VCaP (cell line): Measurements from ENCODE around the gene SLC5A11.

Experiments used
- H3K27ac ChIP-seq: fragments of 450-650 bp; 2 replicates; pipeline ENCODE4 v1.5.1; 2017
- TF ChIP-seq, protein P1 (sequence below): fragments of 450-650 bp; conservative IDR thresholded peaks from 2 replicates; pipeline ENCODE4 v1.5.1; 2017; ENCODE audit warnings: mild to moderate bottlenecking, moderate library complexity

The SLC5A11 gene

GRCh38 chr16:24869033-24869432 is 23.3 kb downstream of the SLC5A11 start:
- no peak overlapping the region for H3K27ac ChIP-seq
- TF ChIP-seq, protein P1, sequence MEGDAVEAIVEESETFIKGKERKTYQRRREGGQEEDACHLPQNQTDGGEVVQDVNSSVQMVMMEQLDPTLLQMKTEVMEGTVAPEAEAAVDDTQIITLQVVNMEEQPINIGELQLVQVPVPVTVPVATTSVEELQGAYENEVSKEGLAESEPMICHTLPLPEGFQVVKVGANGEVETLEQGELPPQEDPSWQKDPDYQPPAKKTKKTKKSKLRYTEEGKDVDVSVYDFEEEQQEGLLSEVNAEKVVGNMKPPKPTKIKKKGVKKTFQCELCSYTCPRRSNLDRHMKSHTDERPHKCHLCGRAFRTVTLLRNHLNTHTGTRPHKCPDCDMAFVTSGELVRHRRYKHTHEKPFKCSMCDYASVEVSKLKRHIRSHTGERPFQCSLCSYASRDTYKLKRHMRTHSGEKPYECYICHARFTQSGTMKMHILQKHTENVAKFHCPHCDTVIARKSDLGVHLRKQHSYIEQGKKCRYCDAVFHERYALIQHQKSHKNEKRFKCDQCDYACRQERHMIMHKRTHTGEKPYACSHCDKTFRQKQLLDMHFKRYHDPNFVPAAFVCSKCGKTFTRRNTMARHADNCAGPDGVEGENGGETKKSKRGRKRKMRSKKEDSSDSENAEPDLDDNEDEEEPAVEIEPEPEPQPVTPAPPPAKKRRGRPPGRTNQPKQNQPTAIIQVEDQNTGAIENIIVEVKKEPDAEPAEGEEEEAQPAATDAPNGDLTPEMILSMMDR = no peak

DNA sequence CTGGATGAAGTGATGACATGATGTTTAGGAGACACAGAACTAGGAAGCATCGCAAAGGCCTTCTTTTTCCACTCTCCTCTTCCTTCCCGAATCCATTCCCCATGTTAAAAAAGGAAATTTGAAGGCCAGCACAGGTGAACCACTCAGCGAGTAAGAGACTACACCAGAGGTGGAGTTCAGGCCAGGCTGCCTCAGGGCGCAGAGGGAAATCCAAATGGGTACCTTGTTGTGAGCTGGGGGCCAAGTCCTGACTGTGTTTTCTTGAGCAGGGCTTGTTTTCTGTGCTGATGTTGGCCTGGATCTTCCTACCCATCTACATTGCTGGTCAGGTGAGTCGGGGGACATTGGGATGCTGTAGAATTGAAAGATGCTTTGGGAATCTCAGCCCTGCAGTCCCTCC is 26.1 kb downstream of the SLC5A11 start:
- TF ChIP-seq, protein P1 = no peak
- H3K27ac ChIP-seq = no peak overlapping the region

DNA sequence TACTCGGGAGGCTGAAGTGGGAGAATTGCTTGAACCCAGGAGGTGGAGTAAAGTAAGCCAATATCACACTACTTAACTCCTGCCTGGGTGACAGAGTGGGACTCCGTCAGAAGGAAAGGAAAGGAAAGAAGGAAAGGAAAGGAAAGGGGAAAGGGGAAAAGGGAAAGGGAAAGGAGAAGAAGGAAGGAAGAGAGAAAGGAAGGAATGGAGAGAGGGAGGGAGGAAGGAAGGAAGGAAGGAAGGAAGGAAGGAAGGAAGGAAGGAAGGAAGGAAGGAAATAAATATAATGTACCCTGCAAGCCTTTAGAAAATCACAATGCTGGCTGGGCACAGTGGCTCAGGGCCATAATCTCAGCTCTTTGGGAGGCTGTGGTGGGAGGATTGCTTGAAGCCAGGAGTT is 27.3 kb downstream of the SLC5A11 start:
- TF ChIP-seq, protein P1 = no peak
- no peak overlapping the region for H3K27ac ChIP-seq

- no peak overlapping the region for H3K27ac ChIP-seq
- TF ChIP-seq, protein P1 = no peak
These were observed 29.7 kb downstream of the SLC5A11 start for GRCh38 chr16:24875466-24875865.

DNA sequence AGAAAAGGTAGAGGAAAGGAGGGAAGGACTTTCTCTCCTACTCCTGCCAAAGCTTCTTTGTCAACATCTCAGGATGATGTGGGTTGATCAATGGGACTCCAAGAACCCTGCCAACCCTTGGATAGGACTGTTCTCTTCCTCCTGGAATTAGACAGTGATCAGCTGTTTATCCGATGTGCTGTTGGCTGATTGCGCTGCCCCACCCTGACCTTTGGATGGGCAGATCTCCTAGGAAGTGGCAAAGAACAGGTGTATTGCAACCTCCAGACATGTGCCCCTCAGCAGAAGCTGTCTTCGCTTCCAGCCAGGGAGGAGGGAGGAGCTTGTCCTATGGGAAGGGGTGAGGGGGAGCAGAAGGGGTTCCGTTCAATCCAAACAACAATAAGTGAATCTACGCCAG is 30.5 kb downstream of the SLC5A11 start:
- H3K27ac ChIP-seq = no peak overlapping the region
- TF ChIP-seq, protein P1 = no peak

- no peak overlapping the region for H3K27ac ChIP-seq
- TF ChIP-seq, protein P1 = no peak
These were observed 33.9 kb downstream of the SLC5A11 start for GRCh38 chr16:24879684-24880083.

DNA sequence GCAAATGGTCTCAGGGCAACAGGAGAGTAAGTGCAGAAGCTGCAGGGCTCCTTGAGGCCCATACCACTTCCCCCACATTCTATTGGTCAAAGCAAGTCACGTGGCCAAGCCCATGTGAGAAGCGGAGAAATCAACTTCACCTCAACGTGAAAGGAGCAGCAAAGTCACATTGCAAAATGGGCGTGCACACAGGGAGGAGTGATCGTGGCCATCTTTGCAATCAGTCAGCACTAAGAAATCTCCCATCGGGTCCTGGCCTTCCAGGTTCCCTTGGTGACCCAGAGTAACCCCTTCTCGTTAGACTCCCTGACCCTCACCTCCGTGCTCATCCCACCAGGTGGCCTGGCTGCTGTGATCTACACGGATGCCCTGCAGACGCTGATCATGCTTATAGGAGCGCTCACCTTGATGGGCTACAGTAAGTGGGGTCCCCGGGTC is 38.0 kb downstream of the SLC5A11 start:
- TF ChIP-seq, protein P1 = no peak
- H3K27ac ChIP-seq = no peak overlapping the region

DNA sequence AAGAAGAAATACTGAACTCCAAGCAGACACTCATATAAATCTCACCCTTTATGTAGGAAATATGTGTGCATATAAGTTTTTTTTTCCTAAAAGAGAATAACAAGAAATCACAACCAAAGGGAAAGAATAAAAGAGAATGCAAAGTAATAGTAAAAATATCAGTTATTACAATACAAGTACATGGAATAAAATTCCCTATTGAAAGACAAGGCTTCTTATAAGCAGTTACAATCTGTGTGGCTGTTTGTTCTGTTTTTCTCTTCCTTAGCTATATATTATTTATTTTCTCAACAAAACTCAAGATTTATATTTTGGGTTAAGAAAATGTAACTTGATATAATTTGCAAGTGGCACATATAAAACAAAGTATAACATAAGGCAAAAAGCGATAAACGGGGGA is 41.7 kb downstream of the SLC5A11 start:
- TF ChIP-seq, protein P1 = no peak
- H3K27ac ChIP-seq = no peak overlapping the region
